GM19238 (cell line): ENCODE data around the gene GPATCH3.

Source experiments
- DNase-seq: peaks from one replicate; pipeline ENCODE4 v3.0.0; 2011; ENCODE audit warnings: low spot score; ENCODE audit not compliant: insufficient read length

Gene GPATCH3

DNA sequence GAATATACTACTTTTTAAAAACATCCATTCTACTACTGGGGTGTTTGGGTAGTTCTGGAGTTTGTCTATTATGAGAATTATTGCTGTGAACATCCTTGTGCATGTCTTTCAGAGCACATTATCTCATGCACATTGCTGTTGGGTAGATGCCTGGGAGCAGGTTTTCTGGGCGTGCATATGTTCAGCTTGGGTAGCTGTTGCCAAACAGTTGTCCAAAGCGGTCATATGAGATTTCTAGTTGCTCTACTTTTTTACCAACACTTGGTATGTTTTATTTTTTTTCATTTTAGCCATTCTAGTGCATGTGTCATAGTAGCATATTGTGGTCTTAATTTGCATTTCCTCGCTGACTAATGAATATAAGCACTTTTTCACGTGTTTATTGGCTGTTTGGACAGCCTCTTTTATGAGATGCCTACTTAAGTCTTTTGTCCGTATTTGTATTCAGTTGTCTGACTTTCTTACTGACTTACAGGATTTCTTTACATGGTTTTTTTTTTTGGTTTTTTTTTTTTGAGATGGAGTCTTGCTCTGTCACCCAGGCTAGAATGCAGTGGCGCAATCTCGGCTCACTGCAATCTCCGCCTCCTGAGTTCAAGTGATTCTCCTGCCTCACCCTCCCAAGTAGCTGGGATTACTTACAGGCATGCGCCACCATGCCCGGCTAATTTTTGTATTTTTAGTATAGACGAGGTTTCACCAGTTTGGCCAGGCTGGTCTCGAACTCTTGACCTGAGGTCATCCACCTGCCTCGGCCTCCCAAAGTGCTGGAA lies 55.7 kb downstream of the GPATCH3 start:
- DNase-seq = no peak
